Left ventricle myocardium superior (tissue), 1 donor: ENCODE measurements around the gene DBET. TPM values are rescaled to one million over a fixed set of nuclear protein-coding genes. Genes with fewer than 3 reads are reported as not detected.
"Not testable (repeated sequence)": the region's sequence is repeated elsewhere in the genome, so short reads cannot be mapped to it uniquely, and the experiment has no call there.

Experiments used
- ATAC-seq: fragments of 200-7000 bp; cut with Tn5 transposase; one replicate; pipeline ENCODE4 v1.9.1; 2020; ENCODE audit warnings: mild to moderate bottlenecking, moderate library complexity
- DNase-seq: peaks from one replicate; pipeline ENCODE4 v3.0.0-alpha.2; 2020
- intact Hi-C: fragments of 100-400 bp; cut with micrococcal nuclease; formaldehyde crosslinking; loops from one replicate; pipeline ENCODE4 v1.11.0; 2022
- total RNA-seq: library from RNA; stranded (reverse); fragmentation: NEBNext Ultra II Directional; extraction: Animal tissue kit (Norgen Biotek cat#: 25700); gene quantifications from one replicate; pipeline ENCODE4 v1.2.1, GENCODE V29; 2021
- donor health status: DM: no; HTN: yes; CAD: no; lungs with severe emphysema.

DBET gene
- total RNA-seq, 1 donor from 2014 or later = not detected

- intact Hi-C loops, ATAC-seq, DNase-seq: not testable (repeated sequence)
Observed at GRCh38 chr4:190112879-190113278, 48.6 kb downstream of the DBET start.

GRCh38 chr4:190114991-190115390 is 50.7 kb downstream of the DBET start:
- DNase-seq, intact Hi-C loops, ATAC-seq: not testable (repeated sequence)

Other genes starting within 250 kb of the DBET start
- gene FRG1, start 123.6 kb upstream of the DBET start, total RNA-seq = 28.9 TPM
- not detected for gene FRG2, start 37.2 kb upstream of the DBET start, total RNA-seq
- not detected for gene DUX4, start 109.3 kb downstream of the DBET start, total RNA-seq